ENCODE results near the gene ZNF341.

DNA sequence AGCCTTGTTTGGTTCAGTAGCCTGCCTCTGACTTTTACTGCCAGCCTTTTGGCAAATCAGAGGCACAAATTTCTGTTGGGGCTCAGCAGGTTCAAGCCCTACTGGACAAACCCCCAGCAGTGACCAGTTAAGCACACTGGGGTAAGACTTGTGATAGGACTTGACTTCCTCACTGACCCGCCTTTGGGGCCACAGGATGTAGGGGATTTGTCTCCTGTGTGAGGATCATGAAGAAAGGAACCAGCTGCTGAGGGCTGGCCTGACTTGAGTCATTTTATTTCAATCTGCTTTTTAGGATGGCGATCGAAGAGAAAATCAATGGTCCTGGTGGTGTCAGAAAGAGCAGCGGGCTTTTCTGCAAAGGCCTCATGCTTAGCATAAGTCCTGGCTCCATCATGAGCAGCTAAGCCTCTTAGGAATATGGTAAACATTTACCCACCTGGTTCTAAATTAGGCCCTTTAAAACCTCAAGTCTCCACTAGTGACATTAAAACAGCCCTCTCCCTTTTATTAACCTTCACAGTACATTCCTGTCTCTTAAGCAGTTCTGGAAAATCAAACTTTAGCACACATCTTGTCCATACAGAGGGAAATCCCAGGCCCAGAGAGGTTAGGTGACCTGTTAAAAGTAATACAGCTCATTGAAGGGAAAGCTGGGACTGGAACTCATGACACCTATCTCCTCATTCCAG lies 96.0 kb downstream of the ZNF341 start:
- TF ChIP-seq, protein P1, sequence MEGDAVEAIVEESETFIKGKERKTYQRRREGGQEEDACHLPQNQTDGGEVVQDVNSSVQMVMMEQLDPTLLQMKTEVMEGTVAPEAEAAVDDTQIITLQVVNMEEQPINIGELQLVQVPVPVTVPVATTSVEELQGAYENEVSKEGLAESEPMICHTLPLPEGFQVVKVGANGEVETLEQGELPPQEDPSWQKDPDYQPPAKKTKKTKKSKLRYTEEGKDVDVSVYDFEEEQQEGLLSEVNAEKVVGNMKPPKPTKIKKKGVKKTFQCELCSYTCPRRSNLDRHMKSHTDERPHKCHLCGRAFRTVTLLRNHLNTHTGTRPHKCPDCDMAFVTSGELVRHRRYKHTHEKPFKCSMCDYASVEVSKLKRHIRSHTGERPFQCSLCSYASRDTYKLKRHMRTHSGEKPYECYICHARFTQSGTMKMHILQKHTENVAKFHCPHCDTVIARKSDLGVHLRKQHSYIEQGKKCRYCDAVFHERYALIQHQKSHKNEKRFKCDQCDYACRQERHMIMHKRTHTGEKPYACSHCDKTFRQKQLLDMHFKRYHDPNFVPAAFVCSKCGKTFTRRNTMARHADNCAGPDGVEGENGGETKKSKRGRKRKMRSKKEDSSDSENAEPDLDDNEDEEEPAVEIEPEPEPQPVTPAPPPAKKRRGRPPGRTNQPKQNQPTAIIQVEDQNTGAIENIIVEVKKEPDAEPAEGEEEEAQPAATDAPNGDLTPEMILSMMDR (IDR thresholded peaks at IDR 0.05; ENCODE audit: low read length), result no peak
- TF ChIP-seq EZH2 (optimal IDR thresholded peaks at IDR 0.05; ENCODE audit: low read depth, low read length), result no peak
- no peak for TF ChIP-seq EZH2phosphoT487 (IDR thresholded peaks at IDR 0.05; ENCODE audit: low read length)

All from MM.1S (cell line).